Aorta (tissue), 5 donors: ENCODE results near the gene ALG9. TPM values are rescaled to one million over a fixed set of nuclear protein-coding genes. Genes with fewer than 3 reads are reported as not detected.
"Not testable (repeated sequence)": the region's sequence is repeated elsewhere in the genome, so short reads cannot be mapped to it uniquely, and the experiment has no call there.

ENCODE experiments used
- ATAC-seq: fragments of 200-7000 bp; cut with Tn5 transposase; one replicate; pipeline ENCODE4 v1.9.1; 2022; ENCODE audit warnings: moderate library complexity; ENCODE audit not compliant: low FRiP score
- DNase-seq, 2 donors: peaks; one replicate each; pipeline ENCODE4 v3.0.0-alpha.2; 2020
- H3K27ac ChIP-seq, 2 donors: one replicate each; pipeline ENCODE4 v1.5.1; 2013; ENCODE audit warnings: low read length in 2 of 2, mild to moderate bottlenecking in 2 of 2, moderate library complexity in 2 of 2, control low read depth in 1 of 2, inconsistent platforms in 1 of 2, low read depth in 1 of 2
- H3K27me3 ChIP-seq, 2 donors: one replicate each; pipeline ENCODE4 v1.6.1; 2013; ENCODE audit warnings: control low read depth in 1 of 2, low read length in 1 of 2, mild to moderate bottlenecking in 1 of 2, moderate library complexity in 1 of 2; ENCODE audit not compliant: insufficient read depth in 2 of 2, control insufficient read depth in 1 of 2
- H3K36me3 ChIP-seq, 2 donors: one replicate each; pipeline ENCODE4 v1.6.1; 2013; ENCODE audit warnings: control low read depth in 1 of 2, low read length in 1 of 2, mild to moderate bottlenecking in 1 of 2; ENCODE audit not compliant: insufficient read depth in 2 of 2, control insufficient read depth in 1 of 2
- H3K4me1 ChIP-seq, 2 donors: one replicate each; pipeline ENCODE4 v1.6.1; 2013; ENCODE audit warnings: low read length in 2 of 2, control low read depth in 1 of 2, mild to moderate bottlenecking in 1 of 2, moderate library complexity in 1 of 2; ENCODE audit not compliant: insufficient read depth in 2 of 2, control insufficient read depth in 1 of 2
- H3K4me3 ChIP-seq, 2 donors: one replicate each; pipeline ENCODE4 v1.5.1; 2013; ENCODE audit warnings: low read length in 2 of 2, control low read depth in 1 of 2, mild to moderate bottlenecking in 1 of 2
- H3K9me3 ChIP-seq: one replicate; pipeline ENCODE4 v1.6.1; 2013; ENCODE audit warnings: mild to moderate bottlenecking, low read length; ENCODE audit not compliant: control insufficient read depth
- WGBS, 2 donors: extraction: QIAGEN DNeasy Blood & Tissue Kit; methylation state at CpG; one replicate each; pipeline ENCODE4 v1.1.7; 2013; 5-methylcytosine and 5-hydroxymethylcytosine counted together
- intact Hi-C, 2 donors: fragments of 100-400 bp; cut with DNase I; formaldehyde crosslinking; loops; one replicate each; pipeline versions ENCODE4 v1.14.2 to v1.15.0; 2022
- polyA plus RNA-seq, 2 donors: library from polyadenylated mRNA; stranded (reverse); fragments of 200-250 nt; gene quantifications; one replicate each; pipeline ENCODE4 v1.2.3, GENCODE V29; 2013
- total RNA-seq, 2 donors: library from RNA; stranded (reverse); fragmentation: NEBNext Ultra II Directional; extraction: Animal tissue kit (Norgen Biotek cat#: 25700); gene quantifications; one replicate each; pipeline ENCODE4 v1.2.1, GENCODE V29; 2021
- donor health status: healthy with polysubstance abuse.
- donor health status: Bipolar disorder and iron deficiency.
- donor health status: DM: no; HTN: no; CAD: no.
- donor health status: DM: no; HTN: no; CAD: no.
- donor health status: DM: yes; HTN: yes; CAD: no.

The ALG9 gene
- total and polyA plus RNA-seq, 4 donors, result 6.4 to 31.0 (median 26.4) TPM

DNA sequence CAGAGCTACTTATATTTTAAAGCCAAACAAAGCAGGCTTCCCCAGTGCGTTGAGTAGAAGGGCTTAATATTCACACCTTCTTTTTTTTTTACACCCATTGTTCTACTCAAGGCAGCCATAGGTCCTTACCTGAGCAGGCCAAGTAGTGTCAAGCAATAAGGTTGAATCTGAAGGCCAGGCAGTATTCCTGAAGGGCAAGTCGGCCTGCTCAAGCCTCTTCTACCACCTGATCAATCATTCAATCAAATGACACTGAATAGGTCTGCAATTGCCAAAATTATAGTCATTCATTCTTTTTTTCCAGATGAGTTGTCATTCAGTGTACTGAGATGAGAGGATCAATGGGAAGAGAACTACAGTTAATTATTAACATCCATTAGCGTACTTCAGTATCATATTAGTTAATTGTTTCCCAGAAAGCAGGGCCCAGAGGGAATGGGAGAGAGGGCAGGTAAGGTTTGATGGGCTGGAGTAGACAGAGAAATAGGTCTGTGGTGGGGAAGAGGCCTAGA is 93.3 kb downstream of the ALG9 start:
- no peak overlapping the region for H3K27ac ChIP-seq
- no peak overlapping the region for H3K4me3 ChIP-seq
- ATAC-seq, result no peak
- no peaks in the 10 kb centered on the region for H3K9me3 ChIP-seq
- H3K27me3 ChIP-seq, result no peaks in the 10 kb centered on the region
- intact Hi-C loops, result loop anchor here in 1 of 2 donors (5.0 kb wide), 3 partner anchors 41 to 211 kb away; no protein-coding TSS in a partner anchor
- 74 to 79% methylated on average over 3 of the region's 3 CpGs for WGBS, 2 donors
- H3K36me3 ChIP-seq, result no peaks in the 10 kb centered on the region
- DNase-seq, result no peak
- H3K4me1 ChIP-seq, result peaks cover 0 to 1% of the 10 kb centered on the region in 2 donors

DNA sequence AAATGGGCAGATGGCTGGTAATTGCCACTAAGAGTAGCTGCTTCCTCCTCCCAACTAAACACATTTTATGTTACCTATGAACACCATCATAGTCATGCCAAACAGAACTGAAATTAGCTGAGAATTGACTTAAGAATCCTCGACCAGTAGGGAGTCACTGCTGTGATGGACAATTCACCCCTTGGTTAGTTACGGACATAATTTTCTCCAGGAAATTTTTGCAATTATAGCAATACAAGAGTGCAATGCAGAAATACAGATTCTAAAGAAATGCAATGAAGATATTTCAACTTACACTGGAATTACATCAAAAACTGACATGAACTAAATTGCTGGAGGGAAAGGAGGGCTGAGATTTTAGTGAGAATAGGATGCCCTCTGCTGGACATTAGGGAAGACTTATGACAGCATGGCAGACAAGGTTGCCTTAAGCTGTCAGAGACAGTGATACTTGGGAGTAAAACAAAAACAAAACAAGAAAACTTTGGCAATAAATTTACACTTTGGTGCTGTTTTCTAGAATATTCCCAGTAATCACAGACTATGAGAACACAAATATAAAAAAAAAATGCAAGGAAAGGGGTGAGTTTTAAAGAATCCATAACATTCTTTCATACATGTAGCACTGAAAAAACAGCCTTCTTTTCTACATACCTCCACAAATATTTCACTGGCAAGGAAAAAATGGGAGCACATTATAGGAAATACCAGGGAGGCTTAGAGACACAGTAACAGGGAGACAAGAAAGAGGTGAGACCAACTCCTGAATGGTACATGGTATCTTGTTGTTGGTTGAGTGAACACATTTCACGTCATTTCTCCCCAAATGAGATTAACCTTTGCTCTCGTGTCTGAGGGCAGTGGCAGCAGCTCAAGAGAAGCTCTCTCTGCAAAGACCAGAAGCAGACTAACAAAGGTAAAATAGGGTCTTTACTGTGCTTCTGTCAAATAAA is 94.0 kb downstream of the ALG9 start:
- DNase-seq, result no peak
- ATAC-seq, result peak; percentile 87
- peaks cover 0 to 1% of the 10 kb centered on the region in 2 donors for H3K4me1 ChIP-seq
- H3K27me3 ChIP-seq, result no peaks in the 10 kb centered on the region
- intact Hi-C loops, result loop anchor here (1.0 to 5.0 kb wide), 4 partner anchors 40 to 210 kb away; partner anchors contain the start of gene SIK2 (in 1 of the 2)
- H3K36me3 ChIP-seq, result no peaks in the 10 kb centered on the region
- H3K9me3 ChIP-seq, result no peaks in the 10 kb centered on the region
- no peak overlapping the region for H3K4me3 ChIP-seq
- H3K27ac ChIP-seq, result no peak overlapping the region
- 48 to 51% methylated on average over 4 of the region's 4 CpGs for WGBS, 2 donors

DNA sequence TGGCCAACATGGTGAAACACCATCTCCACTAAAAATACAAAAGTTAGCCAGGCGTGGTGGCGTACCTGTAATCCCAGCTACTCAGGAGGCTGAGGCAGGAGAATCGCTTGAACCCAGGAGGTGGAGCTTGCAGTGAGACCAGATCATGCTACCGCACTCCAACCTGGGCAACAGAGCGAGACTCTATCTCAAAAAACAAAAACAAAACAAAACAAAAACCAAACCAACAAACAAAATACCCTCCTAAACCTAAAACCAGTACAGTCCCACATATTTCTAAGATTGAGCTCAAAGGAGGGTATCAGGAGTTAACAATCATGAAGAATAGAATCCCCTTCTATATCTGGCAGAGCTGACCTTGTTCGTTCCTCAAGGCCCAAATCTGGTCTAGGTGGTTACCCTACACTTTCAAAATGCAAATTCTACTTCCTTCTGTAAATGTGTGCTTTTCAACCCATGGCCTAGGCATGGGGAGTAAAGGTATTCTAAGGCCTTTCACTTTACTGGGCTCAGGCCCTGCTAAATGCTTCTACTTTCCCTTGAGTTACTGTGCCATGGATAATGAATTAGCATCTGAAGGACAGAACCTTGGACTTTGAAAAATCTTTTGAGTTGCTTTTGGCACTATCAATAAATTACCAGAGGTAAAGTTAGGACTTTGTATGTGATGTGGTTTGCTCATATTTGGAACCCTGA is 94.8 kb downstream of the ALG9 start:
- DNase-seq (no peak), ATAC-seq (no peak)
- Histone ChIP-seq H3K36me3 (no peaks in the 10 kb centered on the region), H3K27me3 (no peaks in the 10 kb centered on the region), H3K4me1 (peaks cover 0 to 1% of the 10 kb centered on the region in 2 donors), H3K4me3 (no peak overlapping the region), H3K27ac (no peak overlapping the region), H3K9me3 (no peaks in the 10 kb centered on the region)
- intact Hi-C loops, result loop anchor here (1.0 to 5.0 kb wide), 4 partner anchors 39 to 209 kb away; partner anchors contain the start of gene SIK2 (in 2 of the 2)
- 86 to 90% methylated on average over 6 of the region's 6 CpGs for WGBS, 2 donors

DNA sequence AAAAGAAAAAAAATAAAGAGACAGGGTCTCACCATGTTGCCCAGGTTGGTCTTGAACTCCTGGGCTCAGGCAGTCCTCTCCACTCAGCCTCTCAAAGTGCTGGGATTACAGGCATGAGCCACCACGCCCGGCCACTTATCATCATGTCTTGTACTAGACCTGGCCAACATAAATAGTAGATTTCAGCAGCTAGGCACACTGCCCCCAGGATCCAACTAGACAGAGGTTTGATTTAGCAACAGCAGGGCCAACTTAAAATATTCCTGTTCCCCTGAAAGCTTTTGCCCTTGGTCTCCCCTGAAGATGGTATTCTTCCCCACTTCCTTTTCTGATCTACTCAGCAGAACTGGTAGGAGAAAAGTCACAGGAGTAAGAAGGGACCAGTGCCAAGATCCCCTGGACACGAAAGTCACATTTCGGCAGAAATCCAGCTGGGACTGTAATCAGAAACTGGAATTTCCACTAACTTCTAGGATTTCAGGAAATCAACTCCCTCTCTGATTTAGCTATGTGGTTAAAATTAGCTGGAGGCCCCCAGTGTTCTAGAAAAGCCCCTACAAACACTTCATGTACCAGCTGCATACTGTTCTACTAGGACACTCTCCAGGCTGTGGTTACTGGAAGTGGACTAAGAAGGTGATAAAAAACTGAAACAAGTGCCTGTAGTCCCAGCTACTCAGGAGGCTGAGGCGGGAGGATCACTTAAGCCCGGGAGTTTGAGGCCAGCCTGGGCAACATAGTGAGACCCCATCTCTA is 96.2 kb downstream of the ALG9 start:
- Histone ChIP-seq H3K4me3 (no peak overlapping the region), H3K27me3 (no peaks in the 10 kb centered on the region), H3K27ac (peak overlapping the region; percentile 22 to 48), H3K4me1 (peaks cover 0 to 1% of the 10 kb centered on the region in 2 donors), H3K9me3 (no peaks in the 10 kb centered on the region), H3K36me3 (no peaks in the 10 kb centered on the region)
- intact Hi-C loops, result loop anchor here in 1 of 2 donors (5.0 kb wide), 3 partner anchors 38 to 208 kb away; no protein-coding TSS in a partner anchor
- DNase-seq, result peak; percentile 74 to 79
- WGBS, 2 donors, result 24 to 25% methylated on average over 6 of the region's 6 CpGs
- peak; percentile 81 for ATAC-seq

DNA sequence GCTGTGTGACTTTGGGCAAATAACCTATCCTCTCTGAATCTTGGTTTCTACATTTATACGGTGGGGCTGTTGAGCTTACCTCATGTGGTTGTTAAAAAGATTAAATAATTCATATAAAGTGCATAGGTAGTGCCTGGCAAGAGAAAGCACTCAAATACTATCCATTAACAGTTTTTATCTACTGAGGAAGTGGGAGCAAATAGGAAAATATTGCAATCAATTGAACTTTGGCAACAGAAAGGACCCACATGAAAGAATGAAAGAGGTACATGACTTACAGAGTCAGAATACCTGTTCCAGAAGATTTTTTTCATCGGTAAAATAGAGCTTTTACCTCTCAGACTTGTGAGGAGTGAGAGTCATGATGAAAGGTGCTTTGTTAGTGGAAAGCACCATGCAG is 98.8 kb downstream of the ALG9 start:
- intact Hi-C loops, result no loop called here
- Histone ChIP-seq H3K36me3 (no peaks in the 10 kb centered on the region), H3K4me1 (peaks cover 0 to 1% of the 10 kb centered on the region in 2 donors), H3K9me3 (no peaks in the 10 kb centered on the region), H3K27me3 (no peaks in the 10 kb centered on the region), H3K27ac (no peak overlapping the region), H3K4me3 (no peak overlapping the region)
- DNase-seq, result no peak
- ATAC-seq, result no peak
- WGBS, 2 donors, result 92 to 94% methylated on average over 2 of the region's 2 CpGs

DNA sequence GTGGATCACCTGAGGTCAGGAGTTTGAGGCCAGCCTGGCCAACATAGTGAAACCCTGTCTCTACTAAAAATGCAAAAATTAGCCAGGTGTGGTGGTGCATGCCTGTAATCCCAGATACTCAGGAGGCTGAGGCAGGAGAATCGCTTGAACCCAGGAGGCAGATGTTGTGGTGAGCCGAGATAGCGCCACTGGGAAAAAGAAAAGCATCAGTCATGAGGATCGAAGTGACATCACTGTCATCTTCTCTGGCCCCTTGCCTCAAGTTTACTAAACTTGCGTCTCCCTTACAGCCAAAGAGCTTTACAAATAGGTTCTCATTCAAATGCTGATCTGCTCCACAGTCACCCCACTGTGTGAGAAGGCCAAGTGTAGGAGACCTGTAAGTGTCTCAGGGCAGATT is 100.2 kb downstream of the ALG9 start:
- ATAC-seq, H3K27ac ChIP-seq: not testable (repeated sequence)
- WGBS, 2 donors, result 94 to 96% methylated on average over 5 of the region's 5 CpGs

DNA sequence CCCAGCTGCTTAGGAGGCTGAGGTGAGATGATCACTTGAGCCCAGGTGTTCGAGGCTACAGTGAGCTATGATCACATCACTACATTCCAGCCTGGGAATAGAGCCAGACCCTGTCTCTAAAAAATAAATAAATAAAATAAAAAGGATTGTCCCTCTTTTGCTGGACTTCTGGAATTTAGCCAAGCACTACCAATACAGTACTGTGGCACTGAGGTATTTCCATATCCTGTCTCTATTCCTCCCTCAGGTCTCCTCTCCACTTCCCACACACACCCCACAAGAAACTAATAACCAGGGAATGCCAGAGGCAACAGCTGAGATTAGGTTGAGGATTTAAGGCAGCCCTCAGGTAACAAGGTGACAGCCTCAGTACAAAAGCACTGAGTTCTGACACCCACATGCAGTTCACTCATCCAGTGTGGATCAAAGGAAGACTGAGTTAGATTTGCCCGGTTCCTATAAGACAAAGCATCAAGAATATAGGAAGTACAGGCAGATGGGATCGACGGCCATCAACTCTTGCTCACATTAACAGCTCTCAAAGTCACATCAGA is 100.7 kb downstream of the ALG9 start:
- H3K27ac ChIP-seq, result no peak overlapping the region
- no peaks in the 10 kb centered on the region for H3K27me3 ChIP-seq
- DNase-seq (no peak), ATAC-seq (no peak)
- no peaks in the 10 kb centered on the region for H3K36me3 ChIP-seq
- H3K4me1 ChIP-seq, result peaks cover 0 to 1% of the 10 kb centered on the region in 2 donors
- WGBS, 2 donors, result 90% methylated on average over 4 of the region's 4 CpGs
- intact Hi-C loops, result no loop called here
- no peaks in the 10 kb centered on the region for H3K9me3 ChIP-seq
- no peak overlapping the region for H3K4me3 ChIP-seq

More for the DNA sequence above, 100.2 kb downstream of the ALG9 start:
- H3K36me3 ChIP-seq, H3K27me3 ChIP-seq, H3K9me3 ChIP-seq, H3K4me1 ChIP-seq, H3K4me3 ChIP-seq, intact Hi-C loops, DNase-seq: not testable (repeated sequence)

DNA sequence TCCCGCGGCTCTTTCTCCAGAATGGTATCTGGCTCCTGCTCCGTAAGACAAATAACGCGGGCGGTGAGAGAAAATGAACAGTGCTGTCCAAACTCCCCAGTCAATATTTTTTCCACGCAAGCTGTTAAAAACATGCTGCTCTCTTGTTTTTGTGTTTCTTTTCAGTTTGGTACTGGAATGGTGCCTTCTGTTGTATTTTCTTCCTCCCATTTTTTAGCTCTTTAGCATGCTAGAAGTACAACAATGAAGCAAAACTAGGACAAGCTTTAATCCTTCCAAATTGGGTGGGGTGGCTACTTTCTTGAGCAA is 104.6 kb downstream of the ALG9 start:
- WGBS, 2 donors, result 1 to 2% methylated on average over 7 of the region's 7 CpGs
- Histone ChIP-seq H3K9me3 (no peaks in the 10 kb centered on the region), H3K27ac (peak overlapping the region; percentile 16 to 91), H3K27me3 (no peaks in the 10 kb centered on the region), H3K4me3 (peak overlapping the region; percentile 68 to 88), H3K4me1 (no peaks in the 10 kb centered on the region), H3K36me3 (no peaks in the 10 kb centered on the region)
- ATAC-seq, result peak; percentile 58
- intact Hi-C loops, result loop anchor here in 1 of 2 donors (5.0 kb wide), 1 partner anchor 44 kb away; no protein-coding TSS in a partner anchor
- no peak for DNase-seq
